Rectal smooth muscle tissue (tissue), 1 donor: Measurements from ENCODE around the gene TNFRSF11A.

Experiments
- H3K27ac ChIP-seq: one replicate; pipeline ENCODE4 v1.7.0; 2013; ENCODE audit warnings: low read depth, low read length, inconsistent platforms
- H3K27me3 ChIP-seq: one replicate; pipeline ENCODE4 v1.7.0; 2013; ENCODE audit warnings: low read length; ENCODE audit not compliant: control insufficient read depth, insufficient read depth
- H3K36me3 ChIP-seq: one replicate; pipeline ENCODE4 v1.7.0; 2013; ENCODE audit warnings: low read length; ENCODE audit not compliant: control insufficient read depth, insufficient read depth
- H3K4me1 ChIP-seq: one replicate; pipeline ENCODE4 v1.7.0; 2013; ENCODE audit warnings: low read length; ENCODE audit not compliant: control insufficient read depth, insufficient read depth
- H3K4me3 ChIP-seq: one replicate; pipeline ENCODE4 v1.7.0; 2013; ENCODE audit warnings: low read length
- H3K9ac ChIP-seq: one replicate; pipeline ENCODE4 v1.7.0; 2013; ENCODE audit warnings: low read length

TNFRSF11A gene

GRCh38 chr18:62360805-62361204, 35.7 kb downstream of the TNFRSF11A start:
- Histone ChIP-seq H3K36me3 (peaks cover 2% of the 10 kb centered on the region), H3K27ac (no peak overlapping the region), H3K27me3 (no peaks in the 10 kb centered on the region), H3K4me3 (no peak overlapping the region), H3K9ac (no peak overlapping the region), H3K4me1 (no peaks in the 10 kb centered on the region)

DNA sequence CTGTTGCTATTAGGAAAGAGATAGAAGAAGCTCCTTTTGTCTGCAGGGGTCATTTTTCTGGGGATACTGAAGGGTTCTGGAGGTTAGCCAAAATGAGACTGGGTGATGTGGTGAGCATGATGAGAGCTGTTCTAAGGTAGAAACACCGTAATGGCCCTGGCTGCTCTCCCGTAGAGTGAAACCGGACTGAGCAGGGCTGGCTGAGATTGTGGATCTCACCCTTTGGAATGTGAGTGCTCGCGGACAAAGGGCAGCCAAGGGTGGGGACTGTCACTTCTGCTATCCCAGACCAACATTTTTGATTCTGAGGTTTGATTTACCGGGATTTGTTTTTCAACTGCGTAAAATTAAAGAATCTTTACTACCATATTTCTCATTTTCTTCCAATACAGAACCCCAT, 36.2 kb downstream of the TNFRSF11A start:
- H3K36me3 ChIP-seq, result peaks cover 2% of the 10 kb centered on the region
- no peak overlapping the region for H3K27ac ChIP-seq
- H3K27me3 ChIP-seq, result no peaks in the 10 kb centered on the region
- no peak overlapping the region for H3K9ac ChIP-seq
- H3K4me1 ChIP-seq, result no peaks in the 10 kb centered on the region
- no peak overlapping the region for H3K4me3 ChIP-seq

- no peaks in the 10 kb centered on the region for H3K36me3 ChIP-seq
- H3K27me3 ChIP-seq, result no peaks in the 10 kb centered on the region
- no peak overlapping the region for H3K4me3 ChIP-seq
- H3K27ac ChIP-seq, result no peak overlapping the region
- no peaks in the 10 kb centered on the region for H3K4me1 ChIP-seq
- H3K9ac ChIP-seq, result no peak overlapping the region
These were observed 39.4 kb downstream of the TNFRSF11A start for GRCh38 chr18:62364558-62364957.

- no peak overlapping the region for H3K27ac ChIP-seq
- no peaks in the 10 kb centered on the region for H3K36me3 ChIP-seq
- no peak overlapping the region for H3K4me3 ChIP-seq
- no peaks in the 10 kb centered on the region for H3K4me1 ChIP-seq
- H3K27me3 ChIP-seq, result no peaks in the 10 kb centered on the region
- H3K9ac ChIP-seq, result no peak overlapping the region
These were observed 40.3 kb downstream of the TNFRSF11A start for GRCh38 chr18:62365420-62365819.

- Histone ChIP-seq H3K27me3 (no peaks in the 10 kb centered on the region), H3K27ac (no peak overlapping the region), H3K4me3 (no peak overlapping the region), H3K4me1 (no peaks in the 10 kb centered on the region), H3K36me3 (no peaks in the 10 kb centered on the region), H3K9ac (no peak overlapping the region)
These were observed 41.9 kb downstream of the TNFRSF11A start for GRCh38 chr18:62366992-62367391.

- H3K4me1 ChIP-seq, result no peaks in the 10 kb centered on the region
- H3K9ac ChIP-seq, result no peak overlapping the region
- H3K27ac ChIP-seq, result no peak overlapping the region
- no peak overlapping the region for H3K4me3 ChIP-seq
- no peaks in the 10 kb centered on the region for H3K27me3 ChIP-seq
- H3K36me3 ChIP-seq, result no peaks in the 10 kb centered on the region
These were observed 43.0 kb downstream of the TNFRSF11A start for GRCh38 chr18:62368100-62368499.

DNA sequence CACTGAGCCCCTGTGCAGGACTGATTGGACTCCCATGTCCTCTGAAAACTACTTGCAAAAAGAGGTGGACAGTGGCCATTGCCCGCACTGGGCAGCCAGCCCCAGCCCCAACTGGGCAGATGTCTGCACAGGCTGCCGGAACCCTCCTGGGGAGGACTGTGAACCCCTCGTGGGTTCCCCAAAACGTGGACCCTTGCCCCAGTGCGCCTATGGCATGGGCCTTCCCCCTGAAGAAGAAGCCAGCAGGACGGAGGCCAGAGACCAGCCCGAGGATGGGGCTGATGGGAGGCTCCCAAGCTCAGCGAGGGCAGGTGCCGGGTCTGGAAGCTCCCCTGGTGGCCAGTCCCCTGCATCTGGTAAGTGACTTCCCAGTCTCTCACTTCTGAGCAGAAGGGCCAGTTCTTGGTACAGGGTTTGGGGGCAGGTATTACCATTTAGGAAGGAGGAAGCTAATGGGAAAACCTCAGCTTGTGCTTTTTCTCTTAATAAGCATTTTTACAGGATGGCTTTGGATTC, 44.1 kb downstream of the TNFRSF11A start:
- Histone ChIP-seq H3K4me3 (no peak overlapping the region), H3K9ac (no peak overlapping the region)

DNA sequence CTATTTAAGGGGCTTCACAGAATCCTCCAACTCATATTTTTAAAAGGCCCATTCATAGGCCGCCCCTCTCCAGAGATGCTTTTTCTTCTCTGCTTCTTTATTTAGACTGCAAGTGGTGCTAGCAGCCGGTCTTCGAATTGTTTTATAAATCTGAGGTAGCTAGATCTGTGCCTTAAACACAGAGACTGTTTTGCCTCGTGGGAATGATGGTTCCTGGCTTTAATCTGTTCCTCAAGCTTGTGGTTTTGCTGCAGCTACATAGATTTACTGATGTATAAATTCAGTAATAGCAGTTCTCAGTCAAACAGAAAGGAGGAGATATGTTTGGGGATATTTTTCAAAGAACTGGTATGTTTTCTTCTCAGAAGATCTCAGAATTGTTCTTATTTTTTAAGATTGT, 45.3 kb downstream of the TNFRSF11A start:
- no peaks in the 10 kb centered on the region for H3K27me3 ChIP-seq
- no peaks in the 10 kb centered on the region for H3K4me1 ChIP-seq
- no peak overlapping the region for H3K9ac ChIP-seq
- no peak overlapping the region for H3K27ac ChIP-seq
- H3K36me3 ChIP-seq, result no peaks in the 10 kb centered on the region
- H3K4me3 ChIP-seq, result no peak overlapping the region

More for the DNA sequence above, 44.1 kb downstream of the TNFRSF11A start:
- Histone ChIP-seq H3K36me3 (no peaks in the 10 kb centered on the region), H3K27me3 (no peaks in the 10 kb centered on the region), H3K4me1 (no peaks in the 10 kb centered on the region), H3K27ac (no peak overlapping the region)

DNA sequence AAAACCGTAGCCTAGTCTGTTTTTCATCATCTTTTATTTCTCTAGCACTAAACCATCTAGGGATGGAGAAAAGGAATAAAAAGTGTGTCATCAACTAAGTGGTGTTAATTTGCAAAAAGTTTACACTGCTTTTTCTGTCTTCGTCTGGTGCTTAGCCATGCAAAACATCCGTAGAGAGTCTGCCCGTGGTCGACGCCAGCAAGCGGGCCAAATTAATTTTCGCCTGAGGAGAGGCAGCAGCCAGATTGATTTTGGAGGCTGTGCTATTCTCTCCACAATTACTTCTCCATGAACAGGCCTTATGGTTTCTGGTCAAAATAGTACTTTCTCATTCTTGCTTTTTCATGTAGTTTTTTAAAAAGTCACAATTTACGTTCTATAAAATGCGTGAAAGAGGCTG, 46.3 kb downstream of the TNFRSF11A start:
- peak overlapping the region; percentile 6 for H3K27ac ChIP-seq
- H3K9ac ChIP-seq, result no peak overlapping the region
- H3K27me3 ChIP-seq, result no peaks in the 10 kb centered on the region
- no peaks in the 10 kb centered on the region for H3K4me1 ChIP-seq
- no peaks in the 10 kb centered on the region for H3K36me3 ChIP-seq
- H3K4me3 ChIP-seq, result no peak overlapping the region

DNA sequence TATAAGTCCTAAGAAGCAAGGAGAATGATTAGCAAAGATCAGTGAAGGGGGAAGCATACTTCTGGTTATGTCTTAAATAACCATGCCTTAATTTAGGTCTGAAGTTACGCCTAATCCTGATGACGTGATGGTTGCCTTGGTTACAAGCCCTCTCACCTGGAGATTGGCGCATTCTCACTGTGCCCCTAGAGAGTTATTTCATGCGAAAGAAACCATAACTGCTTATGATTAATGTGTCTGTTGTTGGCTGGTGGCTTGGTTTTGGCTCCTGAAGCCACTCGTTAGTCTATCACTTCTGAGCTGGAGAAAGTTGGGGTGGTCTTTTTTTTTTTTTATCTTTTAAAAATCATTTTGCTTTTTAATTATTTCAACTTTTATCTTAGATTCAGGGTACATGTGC, 47.0 kb downstream of the TNFRSF11A start:
- Histone ChIP-seq H3K27ac (no peak overlapping the region), H3K36me3 (no peaks in the 10 kb centered on the region), H3K9ac (no peak overlapping the region), H3K4me1 (no peaks in the 10 kb centered on the region), H3K27me3 (no peaks in the 10 kb centered on the region), H3K4me3 (no peak overlapping the region)

DNA sequence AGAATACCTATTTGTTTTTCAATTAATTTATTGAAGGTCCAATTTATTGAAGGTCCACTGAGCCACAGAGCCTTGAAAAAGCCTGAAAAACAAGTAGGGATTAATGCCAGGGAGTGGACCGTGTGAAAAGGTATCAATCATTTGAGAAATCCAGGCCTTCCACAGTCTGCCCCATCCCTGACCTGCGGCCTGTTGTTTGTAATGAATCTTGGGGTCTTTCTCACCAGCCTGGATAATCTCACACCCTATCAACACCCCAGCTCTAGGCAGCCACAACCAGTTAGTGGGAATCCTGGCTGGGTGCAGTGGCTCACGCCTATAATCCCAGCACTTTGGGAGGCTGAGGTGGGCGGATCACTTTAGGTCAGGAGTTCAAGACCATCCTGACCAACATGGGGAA, 47.8 kb downstream of the TNFRSF11A start:
- no peaks in the 10 kb centered on the region for H3K27me3 ChIP-seq
- no peak overlapping the region for H3K4me3 ChIP-seq
- H3K9ac ChIP-seq, result no peak overlapping the region
- no peaks in the 10 kb centered on the region for H3K4me1 ChIP-seq
- H3K36me3 ChIP-seq, result no peaks in the 10 kb centered on the region
- no peak overlapping the region for H3K27ac ChIP-seq

GRCh38 chr18:62374410-62374965, 49.4 kb downstream of the TNFRSF11A start:
- Histone ChIP-seq H3K27me3 (no peaks in the 10 kb centered on the region), H3K9ac (no peak overlapping the region), H3K4me3 (no peak overlapping the region), H3K4me1 (no peaks in the 10 kb centered on the region), H3K27ac (no peak overlapping the region), H3K36me3 (no peaks in the 10 kb centered on the region)

DNA sequence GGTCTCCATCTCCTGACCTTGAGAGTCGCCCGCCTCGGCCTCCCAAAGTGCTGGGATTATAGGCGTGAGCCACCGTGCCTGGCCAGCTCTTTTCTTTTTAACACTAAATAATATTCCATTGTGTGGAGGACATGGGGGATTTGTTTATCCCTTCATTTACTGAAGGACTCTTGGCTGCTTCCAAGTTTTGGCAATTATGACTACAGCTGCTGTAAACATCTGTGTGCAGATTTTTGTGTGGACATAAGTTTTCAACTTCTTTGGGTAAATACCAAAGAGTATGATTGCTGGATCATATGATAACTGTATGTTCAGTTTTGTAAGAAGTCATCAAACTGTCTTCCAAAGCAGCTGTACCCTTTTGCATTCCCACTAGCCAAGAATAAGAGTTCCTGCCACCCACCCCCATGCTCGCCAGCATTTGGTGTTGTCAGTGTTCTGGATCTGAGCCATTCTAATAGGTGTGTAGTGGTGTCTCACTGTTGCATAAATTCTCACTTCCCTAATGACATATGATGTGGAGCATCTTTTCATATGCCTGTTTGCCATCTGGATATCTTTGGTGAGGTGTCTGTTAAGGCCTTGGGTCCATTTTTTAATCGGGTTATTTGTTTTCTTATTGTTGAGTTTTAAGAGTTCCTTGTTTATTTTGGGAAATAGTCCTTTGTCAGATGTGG, 52.2 kb downstream of the TNFRSF11A start:
- H3K9ac ChIP-seq, result no peak overlapping the region
- no peak overlapping the region for H3K4me3 ChIP-seq
- no peaks in the 10 kb centered on the region for H3K27me3 ChIP-seq
- H3K36me3 ChIP-seq, result no peaks in the 10 kb centered on the region
- no peaks in the 10 kb centered on the region for H3K4me1 ChIP-seq
- no peak overlapping the region for H3K27ac ChIP-seq
